A673 (cell line): ENCODE measurements around the gene TCP11L2.

Experiments used
- EZH2 ChIP-seq: fragments of 200-600 bp; sonication (generic); IDR thresholded peaks from 2 replicates; pipeline ENCODE4 v1.6.1; 2017; ENCODE audit warnings: borderline replicate concordance, low read depth, mild to moderate bottlenecking, mixed read lengths, antibody characterized with exemption, low read length; ENCODE audit not compliant: poor library complexity, severe bottlenecking
- TF ChIP-seq, protein P1 (sequence below): fragments of 300-800, 200-600 bp; sonication (generic); conservative IDR thresholded peaks from 2 replicates; pipeline ENCODE4 v1.5.1; 2017; ENCODE audit warnings: low read depth, mild to moderate bottlenecking, antibody characterized with exemption, low read length, moderate library complexity, mixed read lengths

- TF ChIP-seq, protein P1, sequence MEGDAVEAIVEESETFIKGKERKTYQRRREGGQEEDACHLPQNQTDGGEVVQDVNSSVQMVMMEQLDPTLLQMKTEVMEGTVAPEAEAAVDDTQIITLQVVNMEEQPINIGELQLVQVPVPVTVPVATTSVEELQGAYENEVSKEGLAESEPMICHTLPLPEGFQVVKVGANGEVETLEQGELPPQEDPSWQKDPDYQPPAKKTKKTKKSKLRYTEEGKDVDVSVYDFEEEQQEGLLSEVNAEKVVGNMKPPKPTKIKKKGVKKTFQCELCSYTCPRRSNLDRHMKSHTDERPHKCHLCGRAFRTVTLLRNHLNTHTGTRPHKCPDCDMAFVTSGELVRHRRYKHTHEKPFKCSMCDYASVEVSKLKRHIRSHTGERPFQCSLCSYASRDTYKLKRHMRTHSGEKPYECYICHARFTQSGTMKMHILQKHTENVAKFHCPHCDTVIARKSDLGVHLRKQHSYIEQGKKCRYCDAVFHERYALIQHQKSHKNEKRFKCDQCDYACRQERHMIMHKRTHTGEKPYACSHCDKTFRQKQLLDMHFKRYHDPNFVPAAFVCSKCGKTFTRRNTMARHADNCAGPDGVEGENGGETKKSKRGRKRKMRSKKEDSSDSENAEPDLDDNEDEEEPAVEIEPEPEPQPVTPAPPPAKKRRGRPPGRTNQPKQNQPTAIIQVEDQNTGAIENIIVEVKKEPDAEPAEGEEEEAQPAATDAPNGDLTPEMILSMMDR, result no peak
- no peak for TF ChIP-seq EZH2
Measured at GRCh38 chr12:106265116-106265515, 37.4 kb upstream of the TCP11L2 start.
